ENCODE results near the gene ACR.
"Not testable (repeated sequence)": the region's sequence is repeated elsewhere in the genome, so short reads cannot be mapped to it uniquely, and the experiment has no call there.

Gene ACR

GRCh38 chr22:50747521-50747920 is 9.5 kb downstream of the ACR start:
- H3K36me3 ChIP-seq (ENCODE audit: control insufficient read depth, insufficient read depth, low read length); H3K27me3 ChIP-seq (replicated peaks; ENCODE audit: control insufficient read depth, insufficient read depth, low read length, poor library complexity, severe bottlenecking); H3K4me3 ChIP-seq (ENCODE audit: insufficient read depth, low read depth, low read length, poor library complexity, severe bottlenecking); H3K9me3 ChIP-seq (ENCODE audit: control insufficient read depth, low read length); DNase-seq; H3K4me1 ChIP-seq (ENCODE audit: control insufficient read depth, insufficient read depth, low read length, poor library complexity, severe bottlenecking); H3K27ac ChIP-seq (ENCODE audit: insufficient read depth, low read length, poor library complexity, severe bottlenecking): not testable (repeated sequence)

GRCh38 chr22:50748630-50749029 is 10.6 kb downstream of the ACR start:
- H3K27ac ChIP-seq (ENCODE audit: insufficient read depth, low read length, poor library complexity, severe bottlenecking); H3K9me3 ChIP-seq (ENCODE audit: control insufficient read depth, low read length); H3K4me3 ChIP-seq (ENCODE audit: insufficient read depth, low read depth, low read length, poor library complexity, severe bottlenecking); DNase-seq; H3K27me3 ChIP-seq (replicated peaks; ENCODE audit: control insufficient read depth, insufficient read depth, low read length, poor library complexity, severe bottlenecking); H3K4me1 ChIP-seq (ENCODE audit: control insufficient read depth, insufficient read depth, low read length, poor library complexity, severe bottlenecking); H3K36me3 ChIP-seq (ENCODE audit: control insufficient read depth, insufficient read depth, low read length): not testable (repeated sequence)

GRCh38 chr22:50749302-50750074 is 11.5 kb downstream of the ACR start:
- H3K4me3 ChIP-seq (ENCODE audit: insufficient read depth, low read depth, low read length, poor library complexity, severe bottlenecking); DNase-seq; H3K9me3 ChIP-seq (ENCODE audit: control insufficient read depth, low read length); H3K27me3 ChIP-seq (replicated peaks; ENCODE audit: control insufficient read depth, insufficient read depth, low read length, poor library complexity, severe bottlenecking); H3K27ac ChIP-seq (ENCODE audit: insufficient read depth, low read length, poor library complexity, severe bottlenecking); H3K4me1 ChIP-seq (ENCODE audit: control insufficient read depth, insufficient read depth, low read length, poor library complexity, severe bottlenecking); H3K36me3 ChIP-seq (ENCODE audit: control insufficient read depth, insufficient read depth, low read length): not testable (repeated sequence)

- not testable (repeated sequence) for H3K4me3 ChIP-seq (ENCODE audit: insufficient read depth, low read depth, low read length, poor library complexity, severe bottlenecking); H3K27me3 ChIP-seq (replicated peaks; ENCODE audit: control insufficient read depth, insufficient read depth, low read length, poor library complexity, severe bottlenecking); H3K4me1 ChIP-seq (ENCODE audit: control insufficient read depth, insufficient read depth, low read length, poor library complexity, severe bottlenecking); DNase-seq; H3K36me3 ChIP-seq (ENCODE audit: control insufficient read depth, insufficient read depth, low read length); H3K27ac ChIP-seq (ENCODE audit: insufficient read depth, low read length, poor library complexity, severe bottlenecking); H3K9me3 ChIP-seq (ENCODE audit: control insufficient read depth, low read length)
These were observed 17.2 kb downstream of the ACR start for GRCh38 chr22:50755251-50755650.

- H3K9me3 ChIP-seq (ENCODE audit: control insufficient read depth, low read length); DNase-seq; H3K27ac ChIP-seq (ENCODE audit: insufficient read depth, low read length, poor library complexity, severe bottlenecking); H3K4me1 ChIP-seq (ENCODE audit: control insufficient read depth, insufficient read depth, low read length, poor library complexity, severe bottlenecking); H3K27me3 ChIP-seq (replicated peaks; ENCODE audit: control insufficient read depth, insufficient read depth, low read length, poor library complexity, severe bottlenecking); H3K36me3 ChIP-seq (ENCODE audit: control insufficient read depth, insufficient read depth, low read length): not testable (repeated sequence)
- H3K4me3 ChIP-seq (ENCODE audit: insufficient read depth, low read depth, low read length, poor library complexity, severe bottlenecking), result peak overlapping the region; percentile 39
These were observed 18.4 kb downstream of the ACR start for GRCh38 chr22:50756406-50756805.

- Histone ChIP-seq H3K27ac (ENCODE audit: insufficient read depth, low read length, poor library complexity, severe bottlenecking) (peak overlapping the region; percentile 37), H3K4me3 (ENCODE audit: insufficient read depth, low read depth, low read length, poor library complexity, severe bottlenecking) (peak overlapping the region; percentile 39)
- not testable (repeated sequence) for H3K36me3 ChIP-seq (ENCODE audit: control insufficient read depth, insufficient read depth, low read length); H3K4me1 ChIP-seq (ENCODE audit: control insufficient read depth, insufficient read depth, low read length, poor library complexity, severe bottlenecking); H3K27me3 ChIP-seq (replicated peaks; ENCODE audit: control insufficient read depth, insufficient read depth, low read length, poor library complexity, severe bottlenecking); H3K9me3 ChIP-seq (ENCODE audit: control insufficient read depth, low read length)
- peak; percentile 34 to 57 (median 45) for DNase-seq
These were observed 19.0 kb downstream of the ACR start for GRCh38 chr22:50756949-50757491.

- H3K27me3 ChIP-seq (replicated peaks; ENCODE audit: control insufficient read depth, insufficient read depth, low read length, poor library complexity, severe bottlenecking); H3K27ac ChIP-seq (ENCODE audit: insufficient read depth, low read length, poor library complexity, severe bottlenecking); H3K4me1 ChIP-seq (ENCODE audit: control insufficient read depth, insufficient read depth, low read length, poor library complexity, severe bottlenecking); DNase-seq; H3K36me3 ChIP-seq (ENCODE audit: control insufficient read depth, insufficient read depth, low read length); H3K9me3 ChIP-seq (ENCODE audit: control insufficient read depth, low read length); H3K4me3 ChIP-seq (ENCODE audit: insufficient read depth, low read depth, low read length, poor library complexity, severe bottlenecking): not testable (repeated sequence)
These were observed 21.8 kb downstream of the ACR start for GRCh38 chr22:50759597-50760341.

GRCh38 chr22:50761829-50762228 is 23.8 kb downstream of the ACR start:
- H3K27ac ChIP-seq (ENCODE audit: insufficient read depth, low read length, poor library complexity, severe bottlenecking); H3K4me1 ChIP-seq (ENCODE audit: control insufficient read depth, insufficient read depth, low read length, poor library complexity, severe bottlenecking); H3K36me3 ChIP-seq (ENCODE audit: control insufficient read depth, insufficient read depth, low read length); DNase-seq; H3K27me3 ChIP-seq (replicated peaks; ENCODE audit: control insufficient read depth, insufficient read depth, low read length, poor library complexity, severe bottlenecking); H3K4me3 ChIP-seq (ENCODE audit: insufficient read depth, low read depth, low read length, poor library complexity, severe bottlenecking); H3K9me3 ChIP-seq (ENCODE audit: control insufficient read depth, low read length): not testable (repeated sequence)

GRCh38 chr22:50764288-50764687 is 26.3 kb downstream of the ACR start:
- not testable (repeated sequence) for H3K4me3 ChIP-seq (ENCODE audit: insufficient read depth, low read depth, low read length, poor library complexity, severe bottlenecking); H3K36me3 ChIP-seq (ENCODE audit: control insufficient read depth, insufficient read depth, low read length); H3K4me1 ChIP-seq (ENCODE audit: control insufficient read depth, insufficient read depth, low read length, poor library complexity, severe bottlenecking); H3K9me3 ChIP-seq (ENCODE audit: control insufficient read depth, low read length); H3K27me3 ChIP-seq (replicated peaks; ENCODE audit: control insufficient read depth, insufficient read depth, low read length, poor library complexity, severe bottlenecking); DNase-seq; H3K27ac ChIP-seq (ENCODE audit: insufficient read depth, low read length, poor library complexity, severe bottlenecking)

- H3K4me1 ChIP-seq (ENCODE audit: control insufficient read depth, insufficient read depth, low read length, poor library complexity, severe bottlenecking); DNase-seq; H3K9me3 ChIP-seq (ENCODE audit: control insufficient read depth, low read length); H3K27me3 ChIP-seq (replicated peaks; ENCODE audit: control insufficient read depth, insufficient read depth, low read length, poor library complexity, severe bottlenecking); H3K4me3 ChIP-seq (ENCODE audit: insufficient read depth, low read depth, low read length, poor library complexity, severe bottlenecking); H3K27ac ChIP-seq (ENCODE audit: insufficient read depth, low read length, poor library complexity, severe bottlenecking); H3K36me3 ChIP-seq (ENCODE audit: control insufficient read depth, insufficient read depth, low read length): not testable (repeated sequence)
These were observed 37.1 kb downstream of the ACR start for GRCh38 chr22:50775132-50775531.

Data from effector memory CD4-positive, alpha-beta T cell (primary cell).